Uterus (tissue), 2 donors: ENCODE data around the gene RAP1GAP.

ENCODE experiments used
- POLR2A ChIP-seq, 2 donors: fragments of 450-650 bp; IDR thresholded peaks; one replicate each; pipeline ENCODE4 v1.6.1; 2016; ENCODE audit warnings: antibody characterized with exemption in 2 of 2, mild to moderate bottlenecking in 1 of 2, moderate library complexity in 1 of 2
- TF ChIP-seq, protein P1 (sequence below), 4 experiments: fragments of 200-600 bp in 2 of 4; fragments of 450-650 bp in 2 of 4; sonication (generic) in 2 of 4; IDR thresholded peaks; one replicate each; pipeline ENCODE4 v1.5.1; 2016 to 2019; ENCODE audit warnings: antibody characterized with exemption in 4 of 4, mild to moderate bottlenecking in 2 of 4, moderate library complexity in 1 of 4

DNA sequence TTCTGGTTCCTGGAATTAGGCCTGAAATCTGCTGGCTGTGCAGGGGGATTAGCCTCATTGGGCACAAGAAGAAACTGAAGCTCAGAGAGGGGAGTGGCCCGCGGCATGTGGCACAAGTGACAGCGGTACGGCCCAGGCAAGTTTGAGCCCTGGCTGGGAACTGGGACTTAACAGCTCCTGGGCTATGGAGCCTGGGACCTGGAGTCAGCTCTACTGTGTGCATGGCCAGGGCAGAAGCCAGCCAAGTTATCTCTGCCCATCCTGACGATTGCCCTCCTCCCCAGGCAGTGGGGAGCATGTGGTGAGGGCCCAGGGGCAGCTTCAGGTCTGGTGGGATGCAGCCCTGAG, 98.7 kb downstream of the RAP1GAP start:
- TF ChIP-seq, protein P1, sequence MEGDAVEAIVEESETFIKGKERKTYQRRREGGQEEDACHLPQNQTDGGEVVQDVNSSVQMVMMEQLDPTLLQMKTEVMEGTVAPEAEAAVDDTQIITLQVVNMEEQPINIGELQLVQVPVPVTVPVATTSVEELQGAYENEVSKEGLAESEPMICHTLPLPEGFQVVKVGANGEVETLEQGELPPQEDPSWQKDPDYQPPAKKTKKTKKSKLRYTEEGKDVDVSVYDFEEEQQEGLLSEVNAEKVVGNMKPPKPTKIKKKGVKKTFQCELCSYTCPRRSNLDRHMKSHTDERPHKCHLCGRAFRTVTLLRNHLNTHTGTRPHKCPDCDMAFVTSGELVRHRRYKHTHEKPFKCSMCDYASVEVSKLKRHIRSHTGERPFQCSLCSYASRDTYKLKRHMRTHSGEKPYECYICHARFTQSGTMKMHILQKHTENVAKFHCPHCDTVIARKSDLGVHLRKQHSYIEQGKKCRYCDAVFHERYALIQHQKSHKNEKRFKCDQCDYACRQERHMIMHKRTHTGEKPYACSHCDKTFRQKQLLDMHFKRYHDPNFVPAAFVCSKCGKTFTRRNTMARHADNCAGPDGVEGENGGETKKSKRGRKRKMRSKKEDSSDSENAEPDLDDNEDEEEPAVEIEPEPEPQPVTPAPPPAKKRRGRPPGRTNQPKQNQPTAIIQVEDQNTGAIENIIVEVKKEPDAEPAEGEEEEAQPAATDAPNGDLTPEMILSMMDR (IDR thresholded peaks at IDR 0.05) = no peak
- TF ChIP-seq POLR2A (IDR thresholded peaks at IDR 0.05) = no peak
